GM12891 (cell line): ENCODE measurements around the gene MYRF.

Experiments
- PAX5 ChIP-seq: IDR thresholded peaks from 2 replicates; pipeline ENCODE4 v1.6.1; 2011; ENCODE audit warnings: low read length, moderate library complexity, mild to moderate bottlenecking; ENCODE audit not compliant: insufficient read depth, severe bottlenecking
- POLR2A ChIP-seq: IDR thresholded peaks from 2 replicates; pipeline ENCODE4 v1.6.1; 2011; ENCODE audit warnings: low read depth, low read length, control low read depth
- POLR2AphosphoS5 ChIP-seq: IDR thresholded peaks from 2 replicates; pipeline ENCODE4 v1.6.1; 2011; ENCODE audit warnings: low read depth, low read length, control low read depth
- TAF1 ChIP-seq: IDR thresholded peaks from 2 replicates; pipeline ENCODE4 v1.6.1; 2011; ENCODE audit warnings: low read depth, low read length, control low read depth

GRCh38 chr11:61718621-61719302 lies 33.7 kb upstream of the MYRF start:
- TF ChIP-seq PAX5 (no peak), POLR2A (no peak), TAF1 (no peak), POLR2AphosphoS5 (no peak)
